Endodermal cell (in vitro differentiated cells): ENCODE results near the gene SLC29A1. TPM values are rescaled to one million over a fixed set of nuclear protein-coding genes. Genes with fewer than 3 reads are reported as not detected.

Source experiments
- DNase-seq: peaks from one replicate; pipeline ENCODE4 v3.0.0-alpha.2; 2017
- H3K27ac ChIP-seq: 2 replicates; pipeline ENCODE4 v1.5.1; 2013; ENCODE audit warnings: mild to moderate bottlenecking, low read depth, low read length, moderate library complexity
- H3K27me3 ChIP-seq: 2 replicates; pipeline ENCODE4 v1.6.1; 2013; ENCODE audit warnings: mild to moderate bottlenecking, low read length, moderate library complexity; ENCODE audit not compliant: insufficient read depth, control insufficient read depth, poor library complexity, severe bottlenecking
- H3K36me3 ChIP-seq: 2 replicates; pipeline ENCODE4 v1.7.0; 2013; ENCODE audit warnings: mild to moderate bottlenecking, low read length, moderate library complexity; ENCODE audit not compliant: control insufficient read depth, insufficient read depth
- H3K4me1 ChIP-seq: one replicate; pipeline ENCODE4 v1.7.0; 2013; ENCODE audit warnings: low read length; ENCODE audit not compliant: control insufficient read depth, insufficient read depth
- H3K4me3 ChIP-seq: 2 replicates; pipeline ENCODE4 v1.5.1; 2013; ENCODE audit warnings: mild to moderate bottlenecking, low read length, moderate library complexity
- H3K9ac ChIP-seq: 2 replicates; pipeline ENCODE4 v1.6.1; 2013; ENCODE audit warnings: mild to moderate bottlenecking, low read length, moderate library complexity; ENCODE audit not compliant: poor library complexity, severe bottlenecking; ENCODE audit errors: extremely low read depth
- H3K9me3 ChIP-seq: 2 replicates; pipeline ENCODE4 v1.6.1; 2013; ENCODE audit warnings: mild to moderate bottlenecking, low read length, moderate library complexity; ENCODE audit not compliant: control insufficient read depth
- H3K27ac Mint-ChIP-seq: 2 replicates; pipeline ENCODE4 v1.8.0; 2020; ENCODE audit warnings: mixed read lengths
- H3K27me3 Mint-ChIP-seq: 2 replicates; pipeline ENCODE4 v1.8.0; 2021; ENCODE audit warnings: mild to moderate bottlenecking, mixed read lengths; ENCODE audit not compliant: insufficient read depth
- H3K36me3 Mint-ChIP-seq: 2 replicates; pipeline ENCODE4 v1.8.0; 2020; ENCODE audit warnings: low read depth, mixed read lengths
- H3K4me1 Mint-ChIP-seq: 2 replicates; pipeline ENCODE4 v1.8.0; 2020; ENCODE audit warnings: mixed read lengths
- H3K4me3 Mint-ChIP-seq: 2 replicates; pipeline ENCODE4 v1.8.0; 2020; ENCODE audit warnings: mild to moderate bottlenecking, moderate library complexity, mixed read lengths
- H3K9me3 Mint-ChIP-seq: 2 replicates; pipeline ENCODE4 v1.8.0; 2020; ENCODE audit warnings: mild to moderate bottlenecking, mixed read lengths
- WGBS, 2 experiments: methylation state at CpG; one replicate each; pipeline versions ENCODE4 v1.1.5 to v1.1.7; 2013; ENCODE audit warnings: missing lambda C conversion rate in 2 of 2, mixed read lengths in 1 of 2; ENCODE audit not compliant: insufficient coverage in 1 of 2, insufficient read length in 1 of 2; 5-methylcytosine and 5-hydroxymethylcytosine counted together
- total RNA-seq, 2 donors: library from RNA; stranded (reverse); fragmentation: NEBNext Ultra II Directional in 1 of 2; extraction: Animal tissue kit (Norgen Biotek cat#: 25700) in 1 of 2; gene quantifications; 2 replicates in 1 of 2; 3 replicates in 1 of 2; pipeline ENCODE4 v1.2.1, GENCODE V29; 2021
- TF ChIP-seq, protein P1 (sequence below): fragments of 200-600 bp; sonication (generic); conservative IDR thresholded peaks from 2 replicates; pipeline ENCODE4 v1.5.0; 2021; ENCODE audit warnings: antibody characterized with exemption, mild to moderate bottlenecking

Gene SLC29A1
- total RNA-seq, 2 donors from 2014 or later: 129 to 155 TPM

DNA sequence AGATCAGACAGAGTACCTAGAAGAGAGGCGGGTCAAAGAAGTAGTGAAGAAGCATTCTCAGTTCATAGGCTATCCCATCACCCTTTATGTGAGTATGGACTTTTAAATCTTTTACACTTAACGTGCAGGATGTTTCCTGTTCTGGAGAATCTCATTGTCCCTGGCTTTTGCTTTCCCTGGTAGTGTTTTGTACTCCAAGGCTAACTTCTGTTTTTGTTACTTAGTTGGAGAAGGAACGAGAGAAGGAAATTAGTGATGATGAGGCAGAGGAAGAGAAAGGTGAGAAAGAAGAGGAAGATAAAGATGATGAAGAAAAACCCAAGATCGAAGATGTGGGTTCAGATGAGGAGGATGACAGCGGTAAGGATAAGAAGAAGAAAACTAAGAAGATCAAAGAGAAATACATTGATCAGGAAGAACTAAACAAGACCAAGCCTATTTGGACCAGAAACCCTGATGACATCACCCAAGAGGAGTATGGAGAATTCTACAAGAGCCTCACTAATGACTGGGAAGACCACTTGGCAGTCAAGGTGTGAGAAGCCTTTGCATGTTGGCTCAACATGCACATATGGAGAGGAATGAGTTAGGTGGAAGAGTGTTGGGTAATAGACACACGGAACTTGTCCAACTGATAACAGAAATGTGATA lies 26.8 kb downstream of the SLC29A1 start:
- Mint-ChIP-seq H3K4me1 (peaks cover 29% of the 10 kb centered on the region), H3K27me3 (no peaks in the 10 kb centered on the region), H3K4me3 (peak overlapping the region; percentile 98), H3K27ac (peak overlapping the region; percentile 37), H3K36me3 (peaks cover 75% of the 10 kb centered on the region), H3K9me3 (peaks cover 2% of the 10 kb centered on the region)
- 95 to 100% methylated on average over 3 to 6 of the region's 6 CpGs for WGBS, 2 experiments
- H3K9ac ChIP-seq: no peak overlapping the region
- TF ChIP-seq, protein P1, sequence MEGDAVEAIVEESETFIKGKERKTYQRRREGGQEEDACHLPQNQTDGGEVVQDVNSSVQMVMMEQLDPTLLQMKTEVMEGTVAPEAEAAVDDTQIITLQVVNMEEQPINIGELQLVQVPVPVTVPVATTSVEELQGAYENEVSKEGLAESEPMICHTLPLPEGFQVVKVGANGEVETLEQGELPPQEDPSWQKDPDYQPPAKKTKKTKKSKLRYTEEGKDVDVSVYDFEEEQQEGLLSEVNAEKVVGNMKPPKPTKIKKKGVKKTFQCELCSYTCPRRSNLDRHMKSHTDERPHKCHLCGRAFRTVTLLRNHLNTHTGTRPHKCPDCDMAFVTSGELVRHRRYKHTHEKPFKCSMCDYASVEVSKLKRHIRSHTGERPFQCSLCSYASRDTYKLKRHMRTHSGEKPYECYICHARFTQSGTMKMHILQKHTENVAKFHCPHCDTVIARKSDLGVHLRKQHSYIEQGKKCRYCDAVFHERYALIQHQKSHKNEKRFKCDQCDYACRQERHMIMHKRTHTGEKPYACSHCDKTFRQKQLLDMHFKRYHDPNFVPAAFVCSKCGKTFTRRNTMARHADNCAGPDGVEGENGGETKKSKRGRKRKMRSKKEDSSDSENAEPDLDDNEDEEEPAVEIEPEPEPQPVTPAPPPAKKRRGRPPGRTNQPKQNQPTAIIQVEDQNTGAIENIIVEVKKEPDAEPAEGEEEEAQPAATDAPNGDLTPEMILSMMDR: no peak
- peak overlapping the region; percentile 100 for H3K4me3 ChIP-seq
- H3K9me3 ChIP-seq: no peaks in the 10 kb centered on the region
- H3K36me3 ChIP-seq: peaks cover 73% of the 10 kb centered on the region
- H3K27ac ChIP-seq: no peak overlapping the region
- no peaks in the 10 kb centered on the region for H3K4me1 ChIP-seq
- no peaks in the 10 kb centered on the region for H3K27me3 ChIP-seq
- DNase-seq: no peak

GRCh38 chr6:44250718-44251123 lies 27.3 kb downstream of the SLC29A1 start:
- peak overlapping the region; percentile 21 for H3K9ac ChIP-seq
- Mint-ChIP-seq H3K4me1 (peaks cover 29% of the 10 kb centered on the region), H3K9me3 (peaks cover 2% of the 10 kb centered on the region), H3K27ac (peak overlapping the region; percentile 52), H3K36me3 (peaks cover 81% of the 10 kb centered on the region), H3K4me3 (no peak overlapping the region), H3K27me3 (no peaks in the 10 kb centered on the region)
- DNase-seq: no peak
- no peaks in the 10 kb centered on the region for H3K9me3 ChIP-seq
- H3K4me1 ChIP-seq: no peaks in the 10 kb centered on the region
- TF ChIP-seq, protein P1: no peak
- peak overlapping the region; percentile 100 for H3K4me3 ChIP-seq
- 96% methylated on average over 3 of the region's 3 CpGs; no CpG with 5 or more reads in 1 of the 2 experiments for WGBS, 2 experiments
- peaks cover 74% of the 10 kb centered on the region for H3K36me3 ChIP-seq
- no peaks in the 10 kb centered on the region for H3K27me3 ChIP-seq
- no peak overlapping the region for H3K27ac ChIP-seq

DNA sequence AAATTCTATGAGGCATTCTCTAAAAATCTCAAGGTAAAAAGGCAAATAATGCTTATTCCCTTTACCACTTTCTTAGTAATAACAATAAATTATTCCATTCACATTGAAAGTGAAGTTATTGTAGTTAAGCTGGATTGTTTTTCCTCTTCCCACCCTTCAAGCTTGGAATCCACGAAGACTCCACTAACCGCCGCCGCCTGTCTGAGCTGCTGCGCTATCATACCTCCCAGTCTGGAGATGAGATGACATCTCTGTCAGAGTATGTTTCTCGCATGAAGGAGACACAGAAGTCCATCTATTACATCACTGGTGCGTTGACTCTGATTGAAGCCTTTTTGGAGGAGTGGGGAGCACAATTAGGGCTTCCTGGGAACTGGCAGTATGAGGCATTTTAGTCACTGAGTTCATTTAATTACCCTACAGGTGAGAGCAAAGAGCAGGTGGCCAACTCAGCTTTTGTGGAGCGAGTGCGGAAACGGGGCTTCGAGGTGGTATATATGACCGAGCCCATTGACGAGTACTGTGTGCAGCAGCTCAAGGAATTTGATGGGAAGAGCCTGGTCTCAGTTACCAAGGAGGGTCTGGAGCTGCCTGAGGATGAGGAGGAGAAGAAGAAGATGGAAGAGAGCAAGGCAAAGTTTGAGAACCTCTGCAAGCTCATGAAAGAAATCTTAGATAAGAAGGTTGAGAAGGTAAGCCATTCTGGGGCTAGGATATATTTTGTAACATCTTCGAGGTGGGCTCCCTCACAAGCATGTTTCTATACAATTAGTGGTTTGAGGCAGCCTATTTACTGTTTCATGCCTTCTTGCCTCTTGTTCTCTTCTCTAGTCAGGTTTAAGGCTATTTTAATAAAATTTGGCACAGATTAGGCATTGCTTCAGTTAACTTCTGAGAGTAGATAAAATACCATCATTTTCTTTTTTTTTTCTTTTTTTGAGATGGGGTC lies 28.5 kb downstream of the SLC29A1 start:
- no peak overlapping the region for H3K4me3 ChIP-seq
- peaks cover 3% of the 10 kb centered on the region for H3K4me1 ChIP-seq
- no peaks in the 10 kb centered on the region for H3K27me3 ChIP-seq
- no peaks in the 10 kb centered on the region for H3K9me3 ChIP-seq
- peaks cover 2% of the 10 kb centered on the region for H3K9me3 Mint-ChIP-seq
- WGBS, 2 experiments: 96% methylated on average over 14 of the region's 14 CpGs
- no peaks in the 10 kb centered on the region for H3K27me3 Mint-ChIP-seq
- peaks cover 38% of the 10 kb centered on the region for H3K4me1 Mint-ChIP-seq
- TF ChIP-seq, protein P1: no peak
- peak overlapping the region; percentile 50 for H3K27ac Mint-ChIP-seq
- H3K4me3 Mint-ChIP-seq: no peak overlapping the region
- no peak overlapping the region for H3K9ac ChIP-seq
- no peak overlapping the region for H3K27ac ChIP-seq
- DNase-seq: no peak
- peaks cover 83% of the 10 kb centered on the region for H3K36me3 Mint-ChIP-seq
- H3K36me3 ChIP-seq: peaks cover 77% of the 10 kb centered on the region
